NCI-H1694 (cell line): Measurements from ENCODE around the gene TOP2B.

Source experiments
- DNase-seq: peaks from one replicate; lab custom pipeline; 2025; lab: John Stamatoyannopoulos, UW

Gene TOP2B

DNA sequence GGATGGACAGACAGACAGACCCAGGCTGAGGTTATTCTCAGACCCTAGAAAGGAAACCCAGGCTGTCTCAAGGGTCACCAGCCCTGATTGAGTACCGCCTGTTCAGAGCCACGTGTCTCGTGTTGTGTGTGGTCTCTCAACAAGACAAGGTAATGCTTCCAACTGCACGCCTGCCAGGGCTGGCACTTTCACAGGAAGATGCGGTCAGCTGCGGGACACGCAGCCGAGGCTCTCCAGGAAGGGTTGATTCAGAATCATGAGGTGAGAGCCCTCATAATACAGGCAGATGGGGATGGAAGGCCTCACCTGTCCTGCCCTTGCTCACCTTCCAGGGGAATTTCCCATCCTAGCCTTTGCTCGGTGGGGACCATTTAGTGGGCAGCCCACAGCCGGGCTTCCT, 81.4 kb downstream of the TOP2B start:
- DNase-seq: no peak

DNA sequence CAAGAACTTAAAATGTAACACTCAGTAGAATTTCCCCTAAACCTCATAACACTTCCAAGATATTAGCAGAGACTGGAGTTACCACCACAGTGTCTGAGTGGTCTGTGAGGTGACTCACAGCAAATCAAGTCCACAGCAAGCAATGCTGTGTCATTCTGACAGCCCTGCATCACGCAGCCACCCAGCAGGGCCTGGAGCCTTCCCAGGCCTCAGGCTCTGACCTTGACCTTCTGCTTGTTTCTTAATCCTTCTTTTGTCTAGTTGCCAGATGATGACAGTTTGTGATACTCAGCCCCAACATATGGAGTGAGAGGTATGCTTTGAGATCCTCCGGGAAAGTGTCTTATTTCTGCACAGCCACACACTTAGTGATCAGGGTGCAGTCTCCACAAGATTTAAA, 82.5 kb downstream of the TOP2B start:
- no peak for DNase-seq

DNA sequence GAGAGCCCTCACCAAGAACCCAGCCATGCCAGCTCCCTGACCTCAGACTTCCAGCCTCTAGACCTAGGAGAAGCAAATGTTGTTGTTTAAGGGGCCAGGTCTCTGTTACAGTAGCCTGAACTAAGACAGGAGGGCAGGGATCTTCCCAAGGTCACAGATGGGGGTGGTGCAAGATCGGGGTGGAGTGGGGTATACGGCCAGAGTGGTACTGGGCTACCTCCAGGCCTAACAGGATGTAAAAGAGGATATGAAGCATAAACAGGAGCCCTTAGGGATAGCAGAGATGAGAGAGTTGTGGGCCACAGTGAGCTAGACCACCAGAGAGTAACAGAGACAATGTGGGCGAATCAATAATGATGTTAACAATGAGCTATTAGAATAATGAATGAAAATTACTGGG, 82.9 kb downstream of the TOP2B start:
- no peak for DNase-seq

DNA sequence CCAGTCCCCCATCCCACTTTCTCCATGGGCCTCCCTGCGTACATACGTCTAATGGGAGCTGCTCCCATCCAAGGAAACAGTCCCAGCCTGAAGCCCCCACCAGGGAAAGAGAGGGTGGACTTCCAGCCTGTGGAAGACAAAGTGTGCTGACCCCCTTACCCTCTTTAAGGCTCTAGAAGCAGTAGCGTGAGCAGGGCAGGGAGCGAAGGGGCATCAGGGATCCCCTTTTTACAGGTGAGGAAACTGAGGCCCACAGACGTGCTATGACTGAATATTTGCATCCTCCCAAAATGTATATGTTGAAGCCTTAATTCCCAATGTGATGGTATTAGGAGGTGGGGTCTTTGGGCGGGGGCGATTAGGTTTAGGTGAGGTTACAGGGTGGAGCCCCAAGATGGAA, 83.4 kb downstream of the TOP2B start:
- no peak for DNase-seq

DNA sequence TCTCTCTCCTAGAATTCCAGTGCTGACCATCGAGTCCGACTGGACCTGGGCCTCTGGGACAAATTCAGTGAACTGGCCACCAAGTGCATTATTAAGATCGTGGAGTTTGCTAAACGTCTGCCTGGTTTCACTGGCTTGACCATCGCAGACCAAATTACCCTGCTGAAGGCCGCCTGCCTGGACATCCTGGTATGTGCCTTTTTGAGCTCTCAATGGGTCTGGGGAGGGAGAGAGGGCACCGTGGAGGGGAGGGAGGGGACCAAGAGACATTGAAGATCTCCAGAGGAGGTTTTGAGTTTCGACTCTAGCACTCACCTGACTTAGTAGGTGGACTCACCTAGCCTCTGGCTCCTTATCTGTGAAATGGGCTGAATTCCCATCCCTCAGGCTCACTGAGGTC, 84.2 kb downstream of the TOP2B start:
- DNase-seq: no peak

DNA sequence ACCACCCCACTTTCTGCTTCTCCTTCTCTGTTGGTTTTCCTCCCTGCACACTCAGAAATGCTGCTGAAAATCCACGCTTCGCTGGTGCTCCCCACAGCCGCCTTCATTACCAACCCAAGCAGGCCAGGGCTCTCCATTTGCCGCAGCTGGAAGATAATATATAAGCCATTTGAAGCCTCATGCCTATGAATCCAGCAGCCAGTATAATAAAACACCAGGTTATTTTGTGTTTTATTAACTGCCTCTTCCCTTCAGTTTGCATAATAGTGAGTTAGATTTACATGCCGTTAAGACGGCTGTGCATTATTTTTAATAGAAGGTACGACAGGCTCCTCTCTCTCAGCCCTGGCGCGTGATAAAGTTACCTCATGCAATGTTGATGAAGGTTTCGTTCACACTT, 86.6 kb downstream of the TOP2B start:
- no peak for DNase-seq

DNA sequence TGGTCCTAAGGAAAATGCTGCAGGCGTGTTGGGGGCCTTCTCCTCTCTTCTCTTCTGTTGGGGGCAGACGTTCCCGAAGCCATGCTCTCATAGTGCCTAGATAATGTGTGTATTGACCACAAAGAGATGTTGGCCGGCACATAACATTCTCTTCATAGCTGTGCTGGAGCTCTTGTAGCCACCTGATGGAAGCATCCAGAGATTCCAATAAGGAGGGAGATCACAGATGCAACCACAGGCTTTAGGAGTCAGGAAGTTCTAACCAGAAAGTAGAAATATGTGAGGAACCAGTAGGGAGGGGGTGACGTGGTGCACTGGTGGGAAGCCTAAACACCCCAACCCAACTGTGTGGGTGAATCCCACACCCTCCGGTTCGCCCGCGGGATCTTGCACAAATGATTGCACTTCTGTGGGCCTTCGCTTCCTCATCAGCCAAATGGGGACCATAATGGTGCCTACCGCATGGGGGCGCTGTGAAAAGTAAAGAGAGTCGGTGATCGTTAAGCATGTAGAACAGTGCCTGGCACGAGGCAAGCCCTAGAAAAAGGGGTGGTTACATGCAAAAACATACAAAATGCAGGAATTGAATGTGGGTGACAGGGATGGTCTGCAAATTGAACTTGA, 87.8 kb downstream of the TOP2B start:
- no peak for DNase-seq

DNA sequence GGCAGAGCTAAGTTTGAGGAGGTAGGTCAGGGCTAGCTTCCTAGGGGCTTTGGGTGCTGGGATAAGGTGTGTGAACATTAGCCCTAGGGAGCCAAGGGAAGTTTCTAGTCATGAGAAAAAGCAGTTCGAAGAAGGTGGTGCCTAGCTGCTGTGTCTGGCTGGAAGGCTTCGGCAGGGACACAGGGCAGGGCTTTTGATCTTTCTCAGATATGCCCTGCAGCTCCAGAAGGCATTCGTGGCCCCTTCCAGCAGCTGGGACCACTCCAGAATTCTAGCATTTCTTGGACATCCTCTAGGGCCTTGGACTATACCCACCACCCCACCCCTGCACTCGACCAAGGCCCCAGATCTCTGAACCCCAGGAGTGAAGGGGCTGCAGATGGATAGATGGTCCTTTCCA, 88.6 kb downstream of the TOP2B start:
- DNase-seq: no peak

DNA sequence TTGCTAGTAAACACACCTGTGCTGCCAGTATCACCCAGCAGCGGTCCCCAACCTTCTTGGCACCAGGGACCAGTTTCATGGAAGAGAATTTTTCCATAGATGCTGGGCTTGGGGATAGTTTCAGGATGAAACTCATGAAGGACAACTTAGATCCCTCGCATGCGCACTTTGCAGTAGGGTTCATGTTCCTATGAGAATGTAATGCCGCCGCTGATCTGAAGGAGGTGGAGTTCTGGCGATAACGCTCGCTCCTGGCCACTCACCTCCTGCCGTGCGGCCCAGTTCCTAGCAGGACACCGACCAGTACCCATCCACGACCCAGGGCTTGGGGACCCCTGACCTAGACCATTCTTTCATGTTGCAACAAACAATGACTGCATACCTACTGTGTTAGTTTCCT, 89.7 kb downstream of the TOP2B start:
- DNase-seq: no peak

DNA sequence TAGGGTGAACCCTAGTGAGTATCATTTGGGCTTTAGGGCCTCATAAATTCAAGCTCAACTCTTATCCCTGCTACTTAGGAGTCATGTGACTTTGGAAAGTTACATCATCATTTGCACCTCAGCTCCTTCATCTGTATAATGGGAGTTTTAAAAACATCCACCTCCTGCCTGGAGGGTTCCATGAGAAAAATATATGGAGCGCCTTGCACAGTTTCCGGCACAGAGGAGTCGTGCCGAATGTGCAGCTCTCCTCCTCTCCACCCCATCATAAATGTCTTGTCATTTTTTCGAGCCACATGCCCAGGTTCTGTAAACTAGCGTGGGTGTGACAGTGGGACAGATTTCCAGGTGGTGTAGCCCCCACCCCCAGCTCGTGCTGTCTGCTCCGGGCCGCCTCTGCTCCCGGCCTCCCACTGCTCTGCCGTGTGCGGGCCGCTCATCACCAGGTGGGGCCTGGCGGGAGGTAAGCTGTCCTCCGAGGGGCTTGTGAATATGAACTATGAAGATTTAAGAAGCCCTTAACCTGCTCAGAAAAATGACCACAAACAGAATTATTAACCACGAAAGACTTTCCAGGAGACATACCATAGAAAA, 90.4 kb downstream of the TOP2B start:
- DNase-seq: no peak

DNA sequence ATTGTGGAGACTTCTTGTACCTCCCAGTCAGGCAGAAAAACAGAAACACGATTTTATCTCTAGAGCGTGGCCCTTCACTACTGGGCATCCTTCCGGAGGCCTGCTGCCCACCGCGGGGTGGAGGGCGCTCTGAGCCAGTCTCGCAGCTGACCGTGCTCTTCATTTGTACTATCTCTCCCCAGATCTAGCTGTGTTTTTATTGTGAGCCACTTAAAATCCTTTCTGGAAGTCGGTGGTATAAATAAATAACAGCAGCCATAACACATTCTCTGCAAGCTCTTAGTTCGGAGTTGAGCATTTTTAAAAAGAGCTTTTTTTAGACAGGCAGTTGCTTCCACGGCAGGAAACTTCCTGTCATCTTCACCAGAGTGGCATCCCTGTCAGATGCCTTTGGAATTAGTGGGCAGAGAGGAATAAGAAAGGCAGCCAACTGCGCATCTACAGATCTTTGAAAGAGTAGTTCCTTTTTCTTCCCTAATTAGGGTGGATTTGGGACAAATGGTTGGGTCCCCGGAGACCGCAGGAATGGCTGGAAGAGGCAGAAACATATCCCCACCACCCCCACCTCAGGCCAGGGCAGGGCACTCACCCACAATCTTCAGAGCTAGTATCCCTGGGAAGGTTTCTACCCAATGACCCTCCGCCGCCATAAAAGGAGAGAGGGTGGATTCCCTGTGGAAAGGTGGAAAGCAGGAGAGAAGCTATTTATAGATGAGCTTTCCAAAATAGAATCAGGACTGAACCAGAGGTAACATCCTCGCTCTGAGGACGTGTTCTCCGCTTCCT, 91.1 kb downstream of the TOP2B start:
- no peak for DNase-seq

DNA sequence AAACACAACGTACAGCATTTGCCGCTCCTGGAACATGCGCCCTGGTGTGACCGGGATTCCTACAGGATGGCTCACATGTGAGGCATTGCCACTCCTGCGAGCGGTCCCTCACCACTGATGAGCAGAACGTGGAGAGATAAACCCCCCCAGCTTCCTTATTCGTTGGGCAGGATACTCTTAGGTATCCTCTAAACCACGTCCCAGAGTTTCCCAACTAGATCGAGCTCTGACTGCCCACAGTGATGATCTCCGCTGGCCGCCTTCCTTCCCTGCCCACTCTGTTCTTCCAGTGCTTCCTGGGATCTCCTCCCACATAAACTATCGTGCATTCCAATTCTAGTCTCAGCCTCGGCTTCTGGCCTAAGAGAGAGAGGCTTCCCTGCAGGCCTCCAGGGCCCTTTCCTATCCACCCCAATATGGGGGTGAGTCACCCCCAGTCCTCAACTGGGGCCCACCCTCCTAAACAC, 91.8 kb downstream of the TOP2B start:
- no peak for DNase-seq

DNA sequence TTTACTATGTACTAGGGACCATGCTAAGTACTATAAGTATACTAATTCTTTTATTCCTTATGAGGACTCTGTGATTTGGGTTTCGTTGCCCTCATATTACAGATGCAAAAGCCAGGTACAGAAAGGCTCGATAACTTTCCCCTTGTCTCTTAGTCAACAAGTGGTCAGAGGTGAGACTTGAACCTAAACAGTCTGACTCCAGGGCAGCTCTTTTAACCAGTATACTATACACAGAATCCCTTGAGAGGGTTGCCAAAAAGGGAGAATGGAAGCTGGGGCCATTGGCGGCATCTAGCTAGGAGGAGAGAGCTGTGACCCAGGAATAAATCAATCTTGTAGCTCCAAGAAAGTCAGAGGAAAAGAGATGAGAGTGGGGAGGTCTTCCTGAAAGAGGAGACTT, 92.4 kb downstream of the TOP2B start:
- no peak for DNase-seq

DNA sequence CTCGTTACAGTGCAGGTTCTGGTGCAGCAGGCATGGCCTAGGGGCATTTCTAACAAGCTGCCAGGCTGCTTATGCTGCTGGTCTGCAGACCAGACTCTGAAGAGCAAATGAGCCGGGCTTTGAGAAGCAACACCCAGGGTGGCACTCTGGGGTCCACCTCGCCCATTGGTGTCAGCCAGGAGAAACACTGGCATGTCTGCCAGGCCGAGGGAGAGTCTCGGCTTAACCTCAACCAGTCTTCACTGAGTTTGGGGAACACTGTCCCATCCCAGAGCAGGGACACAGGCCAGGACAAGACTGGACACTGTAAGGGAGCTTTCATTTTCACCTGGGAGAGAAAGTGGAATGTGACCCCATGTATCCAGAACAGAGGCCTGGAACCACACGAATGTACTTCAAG, 93.4 kb downstream of the TOP2B start:
- DNase-seq: no peak

DNA sequence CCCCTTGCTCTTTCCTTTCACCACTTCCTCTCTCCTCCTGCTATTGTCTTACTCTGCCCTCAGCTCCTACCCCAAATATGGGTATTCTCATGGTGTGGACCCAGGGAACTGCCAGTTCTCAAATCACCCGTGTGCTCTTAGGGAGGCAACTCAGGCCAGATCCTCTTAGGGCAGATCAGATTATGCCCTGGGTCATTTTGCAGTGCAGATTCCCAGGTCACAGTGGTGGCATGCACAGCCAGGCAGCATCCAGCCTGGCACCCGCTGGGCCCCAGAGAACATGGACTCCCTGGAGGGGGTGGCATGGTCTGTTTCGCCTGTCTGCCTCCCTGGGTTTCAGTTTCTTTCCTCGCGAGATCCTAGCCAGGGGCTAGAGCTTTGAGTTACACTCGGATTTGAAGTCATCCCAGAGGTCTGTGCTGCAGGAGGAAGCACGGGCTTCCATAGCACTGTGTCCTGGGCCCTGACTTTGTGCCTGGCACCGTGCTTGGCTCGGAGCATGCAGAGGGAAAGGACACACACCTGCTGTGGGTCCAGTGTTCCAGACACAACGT, 96.1 kb downstream of the TOP2B start:
- DNase-seq: no peak

DNA sequence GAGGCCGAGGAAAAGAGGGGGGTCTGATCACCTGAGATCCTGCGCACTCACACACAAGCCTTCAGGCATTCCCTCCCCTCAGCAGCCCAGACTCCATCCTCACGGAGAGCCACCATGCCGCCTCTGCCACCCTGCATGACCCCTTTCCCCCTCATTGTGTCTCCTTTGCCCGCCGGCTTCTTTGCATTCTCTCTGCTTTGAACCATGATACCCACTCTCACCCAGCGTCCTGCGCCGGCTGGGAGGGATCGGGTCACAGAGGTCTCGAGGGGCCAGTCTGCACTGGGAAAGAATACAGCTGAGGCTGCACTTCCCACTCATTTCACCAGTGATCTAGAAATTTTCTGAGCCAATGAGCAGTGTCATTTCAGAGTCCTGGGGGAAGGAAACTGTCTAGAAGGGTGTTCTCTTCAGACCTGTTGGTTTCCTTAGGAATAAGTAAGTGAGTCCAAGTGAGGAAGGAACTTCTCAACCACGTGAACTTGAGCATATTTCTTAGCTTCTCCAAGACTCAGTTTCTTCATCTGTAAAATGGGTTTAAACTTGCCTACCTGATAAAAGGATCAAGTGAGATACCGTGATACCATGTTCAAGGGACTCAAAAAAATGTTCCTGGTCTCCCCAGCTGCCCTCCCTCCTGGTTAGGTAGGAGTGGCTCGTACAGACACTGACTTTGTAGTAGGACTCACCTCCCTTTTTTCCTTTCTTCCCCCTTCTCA, 96.7 kb downstream of the TOP2B start:
- DNase-seq: no peak

DNA sequence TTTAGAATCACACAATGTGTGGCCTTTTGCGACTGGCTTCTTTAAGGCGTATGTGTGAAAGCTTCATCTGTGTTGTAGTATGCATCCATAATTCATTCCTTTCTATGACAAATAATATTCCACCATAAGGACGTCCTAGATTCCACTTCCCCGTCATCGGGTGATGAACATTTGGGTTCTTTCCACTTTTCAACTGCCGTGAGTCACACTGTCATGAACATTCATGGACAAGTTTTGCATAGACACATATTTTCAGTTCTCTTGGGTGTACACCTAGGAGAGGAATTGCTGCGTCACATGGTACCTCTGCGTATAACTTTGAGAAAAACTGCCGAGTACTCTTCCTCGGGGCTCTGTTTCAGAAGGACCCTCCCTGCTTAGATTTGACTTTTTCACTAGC, 97.3 kb downstream of the TOP2B start:
- no peak for DNase-seq

DNA sequence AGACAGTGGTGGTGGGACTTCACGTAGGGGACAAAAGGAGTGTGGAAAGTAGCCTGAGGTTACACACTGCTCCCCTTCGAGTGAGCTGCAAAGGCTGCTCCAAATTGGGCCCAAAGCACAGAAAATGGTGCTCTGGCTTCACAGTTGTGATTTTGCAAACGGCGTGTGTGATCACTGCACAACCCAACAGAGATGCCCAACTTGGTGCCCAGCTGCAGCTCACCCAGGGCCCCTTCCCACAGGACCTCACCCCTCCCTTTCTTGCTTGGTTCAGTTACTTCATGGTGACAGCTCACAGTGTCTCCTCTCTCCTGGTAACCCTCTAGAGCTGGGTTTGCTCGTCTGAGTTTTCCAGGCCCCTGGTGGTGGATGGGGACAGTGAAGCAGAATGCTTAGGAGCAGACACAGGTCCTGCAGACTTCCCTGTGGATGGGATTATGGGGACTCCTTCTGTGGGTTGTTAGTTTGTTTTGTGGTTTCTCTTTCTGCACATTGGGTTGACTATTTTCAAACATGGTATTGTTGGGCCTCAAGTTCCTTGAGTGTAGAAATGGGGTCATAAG, 98.3 kb downstream of the TOP2B start:
- no peak for DNase-seq

DNA sequence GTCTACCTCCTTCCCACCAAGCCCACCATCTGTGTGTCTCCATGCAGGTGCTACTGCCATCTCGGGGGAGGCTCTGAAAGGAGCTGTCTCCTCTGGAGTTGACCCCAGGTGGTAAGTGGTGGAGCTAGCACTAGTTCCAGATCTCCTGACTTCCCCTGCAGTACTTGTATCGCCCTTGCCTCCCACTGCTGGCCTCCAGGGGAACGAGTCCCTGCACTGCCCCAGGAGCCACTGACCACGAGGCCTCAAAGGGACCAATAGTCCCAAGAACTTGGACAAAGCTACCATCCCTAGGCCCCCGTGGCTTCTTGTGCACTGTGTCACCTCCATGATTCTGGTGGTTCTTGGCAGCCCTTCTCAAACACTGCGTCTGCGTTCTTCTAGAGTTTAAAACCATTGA, 98.9 kb downstream of the TOP2B start:
- DNase-seq: no peak

DNA sequence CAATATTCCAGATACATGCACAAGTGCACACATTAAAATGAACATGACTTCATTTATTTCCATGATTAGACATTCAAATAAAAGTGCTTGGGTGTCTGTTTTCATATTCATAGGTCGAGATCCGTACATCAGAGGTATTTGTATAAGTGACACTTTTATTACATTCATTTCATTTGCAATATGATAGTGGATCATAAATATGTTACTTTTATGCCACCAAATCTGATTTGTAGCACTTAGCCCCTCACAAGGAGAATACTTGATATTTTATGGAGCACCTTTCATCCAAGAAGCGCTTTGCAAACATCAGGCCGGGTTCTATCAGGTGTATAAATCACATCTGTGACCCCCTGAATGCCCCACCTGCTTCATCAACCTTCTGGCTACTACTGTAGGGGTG, 100.6 kb downstream of the TOP2B start:
- DNase-seq: no peak

DNA sequence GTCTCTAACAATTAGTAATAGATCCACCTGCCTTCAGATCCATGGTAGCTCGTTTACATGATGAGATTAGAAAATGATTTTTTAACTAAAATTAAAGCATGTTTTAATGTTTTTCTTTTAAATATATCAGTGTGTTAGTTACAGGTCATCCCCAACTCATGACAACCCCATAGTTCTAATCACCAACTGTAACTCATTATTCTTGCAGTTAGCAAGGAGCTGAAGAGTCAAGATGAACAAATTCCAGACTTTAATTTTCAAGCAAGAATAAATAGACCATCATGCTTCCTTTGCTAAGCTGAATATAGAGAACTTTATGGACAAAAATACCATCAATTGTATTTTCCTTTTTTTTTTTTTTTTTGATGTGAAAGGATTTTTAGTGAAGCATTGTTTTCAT, 101.1 kb downstream of the TOP2B start:
- no peak for DNase-seq

DNA sequence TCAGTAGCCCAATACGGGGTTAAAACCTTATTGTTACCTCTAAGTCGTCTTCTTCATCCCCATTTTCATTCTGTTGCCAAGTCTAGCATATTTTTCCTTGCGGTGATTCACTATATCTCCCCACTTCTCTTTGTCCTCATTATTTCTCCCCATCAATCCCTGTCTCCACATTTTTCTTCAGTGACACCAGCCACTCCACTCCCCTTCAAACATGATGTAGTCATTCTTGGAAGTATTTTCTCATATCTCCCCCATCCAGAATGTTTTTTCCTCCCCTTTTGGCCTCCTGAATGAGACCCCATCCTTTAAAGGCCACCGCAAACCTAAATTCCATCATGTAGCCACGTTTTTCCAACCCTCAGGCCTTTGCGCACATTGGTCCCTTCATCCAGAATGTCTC, 105.9 kb downstream of the TOP2B start:
- DNase-seq: no peak
